Mononuclear cell (primary cell): Measurements from ENCODE around the gene CDH26. TPM values are rescaled to one million over a fixed set of nuclear protein-coding genes. Genes with fewer than 3 reads are reported as not detected.

Source experiments
- H3K27me3 ChIP-seq: 2 replicates; pipeline ENCODE4 v1.6.0; 2011; ENCODE audit warnings: low read length, control low read depth; ENCODE audit not compliant: insufficient read depth
- H3K4me1 ChIP-seq: 2 replicates; pipeline ENCODE4 v1.5.1; 2011; ENCODE audit warnings: mild to moderate bottlenecking, low read length, control low read depth; ENCODE audit not compliant: insufficient read depth
- H3K4me3 ChIP-seq: 2 replicates; pipeline ENCODE4 v1.5.1; 2011; ENCODE audit warnings: mild to moderate bottlenecking, low read length, moderate library complexity
- H3K9me3 ChIP-seq: 2 replicates; pipeline ENCODE4 v1.5.1; 2011; ENCODE audit warnings: low read depth, mild to moderate bottlenecking, control low read depth, low read length
- total RNA-seq: library from RNA; depleted of rRNA; stranded (reverse); fragments of >200 nt; gene quantifications from one replicate; pipeline ENCODE4 v1.2.3, GENCODE V29; 2012

CDH26 gene
- total RNA-seq, 1 donor = 0.73 TPM

DNA sequence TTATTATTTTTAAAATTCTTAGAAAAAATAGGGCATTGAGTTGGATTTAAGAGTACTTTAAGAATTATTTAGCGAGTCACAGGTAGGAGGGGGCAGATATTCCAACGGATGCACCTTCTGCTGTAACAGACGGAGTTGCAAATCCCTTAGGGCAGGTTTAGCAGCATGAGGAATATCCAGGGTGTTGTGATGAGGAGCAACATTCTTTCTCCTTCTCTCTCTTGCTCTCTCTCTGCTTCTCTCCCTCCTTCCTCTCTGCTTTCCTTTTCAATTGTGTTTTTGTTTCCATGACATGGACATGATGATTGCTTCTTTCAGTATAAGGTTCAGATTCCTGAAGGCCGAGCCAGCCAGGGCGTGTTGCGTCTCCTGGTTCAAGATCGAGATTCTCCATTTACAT, 28.9 kb downstream of the CDH26 start:
- H3K9me3 ChIP-seq = no peaks in the 10 kb centered on the region
- peaks cover 38% of the 10 kb centered on the region for H3K4me1 ChIP-seq
- H3K4me3 ChIP-seq = no peak overlapping the region
- no peaks in the 10 kb centered on the region for H3K27me3 ChIP-seq

DNA sequence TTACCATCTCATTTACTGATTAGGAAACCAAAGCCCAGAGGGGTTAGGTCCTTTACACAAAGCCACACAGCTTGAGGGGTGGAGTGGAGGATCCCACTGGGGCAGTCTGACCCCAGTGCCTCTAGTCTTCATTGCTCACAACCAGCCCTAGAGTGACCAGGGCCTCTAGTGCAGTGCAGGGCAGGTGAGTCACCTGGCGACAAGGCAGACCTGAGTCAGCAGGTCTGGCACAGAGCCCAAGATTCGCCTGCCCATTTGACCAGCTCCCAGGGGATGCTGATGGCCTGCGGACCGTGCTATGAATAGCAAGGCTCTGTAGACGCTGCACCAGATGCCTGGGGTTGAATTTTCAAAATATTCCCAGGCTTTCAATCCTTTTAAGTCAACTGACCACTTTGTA, 29.9 kb downstream of the CDH26 start:
- H3K4me1 ChIP-seq = peaks cover 38% of the 10 kb centered on the region
- H3K4me3 ChIP-seq = no peak overlapping the region
- no peaks in the 10 kb centered on the region for H3K27me3 ChIP-seq
- H3K9me3 ChIP-seq = no peaks in the 10 kb centered on the region

DNA sequence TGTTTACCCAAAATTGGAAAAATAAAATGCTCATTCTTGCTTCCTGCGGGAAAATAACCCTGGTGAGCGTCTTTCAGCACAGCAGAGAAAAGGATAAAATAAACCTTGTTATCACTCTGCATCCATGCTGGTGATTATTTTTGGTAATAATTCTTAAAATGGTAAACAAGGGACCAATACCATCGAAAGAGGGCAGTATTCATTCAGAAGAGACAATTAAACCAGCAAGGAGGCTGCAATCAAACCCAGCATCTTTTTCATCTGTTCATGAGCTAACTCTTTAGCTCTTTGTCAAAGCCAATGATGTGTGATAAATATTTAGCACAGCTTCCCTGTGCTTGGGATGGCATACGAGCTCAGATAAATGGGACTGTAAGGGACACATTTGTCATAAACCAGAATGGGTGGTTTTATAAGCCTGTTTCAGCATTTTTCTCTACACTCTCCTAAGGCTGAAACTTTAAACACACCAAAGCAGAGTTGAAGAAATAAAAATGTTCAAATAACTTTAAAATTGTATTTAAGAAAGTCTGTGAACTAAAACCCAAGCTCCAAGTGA, 34.4 kb downstream of the CDH26 start:
- H3K27me3 ChIP-seq = no peaks in the 10 kb centered on the region
- H3K4me1 ChIP-seq = peaks cover 34% of the 10 kb centered on the region
- H3K9me3 ChIP-seq = no peaks in the 10 kb centered on the region
- no peak overlapping the region for H3K4me3 ChIP-seq

DNA sequence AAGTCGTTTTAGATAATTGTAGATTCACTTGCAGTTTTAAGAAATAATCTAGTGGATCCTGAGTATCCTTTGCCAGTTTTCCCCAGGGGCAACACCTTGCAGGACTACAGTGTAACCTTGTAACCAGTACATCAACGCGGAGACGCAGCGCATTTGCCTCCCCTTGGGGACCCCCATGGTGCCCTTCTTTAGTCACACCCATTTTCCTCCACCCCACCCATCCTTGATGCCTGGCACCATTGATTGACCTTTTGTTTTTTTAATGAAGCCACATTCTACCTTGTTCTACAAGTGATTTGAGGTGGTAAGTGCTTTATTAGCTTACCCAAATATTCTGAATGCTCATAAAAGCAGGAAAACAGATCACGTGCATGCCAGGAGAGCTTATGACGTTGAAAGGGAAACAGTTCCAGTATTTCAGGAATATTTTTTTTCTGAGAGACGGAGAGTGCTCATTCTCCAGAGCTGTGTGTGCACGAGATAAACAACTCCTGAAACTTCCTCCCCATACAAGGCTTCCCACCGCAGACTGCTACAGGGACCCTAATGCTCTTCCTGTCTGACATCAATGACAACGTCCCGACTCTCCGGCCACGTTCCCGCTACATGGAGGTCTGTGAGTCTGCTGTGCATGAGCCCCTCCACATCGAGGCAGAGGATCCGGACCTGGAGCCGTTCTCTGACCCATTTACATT, 35.7 kb downstream of the CDH26 start:
- Histone ChIP-seq H3K4me3 (no peak overlapping the region), H3K27me3 (no peaks in the 10 kb centered on the region), H3K4me1 (peaks cover 29% of the 10 kb centered on the region), H3K9me3 (no peaks in the 10 kb centered on the region)

DNA sequence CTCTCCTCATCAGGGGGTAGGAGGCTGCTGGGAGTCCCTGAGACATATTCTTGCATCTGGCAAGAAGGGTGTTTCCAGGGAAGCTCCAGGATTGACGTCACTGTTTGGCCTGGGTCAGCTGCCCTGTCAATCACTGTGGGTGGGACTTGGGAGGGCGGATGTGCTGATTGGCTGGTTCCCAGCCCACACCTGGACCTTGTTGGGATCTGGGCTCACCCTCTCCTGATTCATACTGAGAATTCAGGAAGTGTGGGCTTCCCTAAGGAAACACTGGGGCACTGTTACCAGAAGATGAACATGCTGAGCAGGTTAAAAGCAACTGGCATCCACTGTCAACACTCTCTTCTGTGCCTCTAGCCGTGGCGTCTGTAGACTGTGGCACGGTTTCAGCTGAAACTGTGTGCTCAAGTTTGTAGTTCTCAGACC, 36.5 kb downstream of the CDH26 start:
- peaks cover 29% of the 10 kb centered on the region for H3K4me1 ChIP-seq
- H3K27me3 ChIP-seq = no peaks in the 10 kb centered on the region
- H3K4me3 ChIP-seq = no peak overlapping the region
- H3K9me3 ChIP-seq = no peaks in the 10 kb centered on the region

DNA sequence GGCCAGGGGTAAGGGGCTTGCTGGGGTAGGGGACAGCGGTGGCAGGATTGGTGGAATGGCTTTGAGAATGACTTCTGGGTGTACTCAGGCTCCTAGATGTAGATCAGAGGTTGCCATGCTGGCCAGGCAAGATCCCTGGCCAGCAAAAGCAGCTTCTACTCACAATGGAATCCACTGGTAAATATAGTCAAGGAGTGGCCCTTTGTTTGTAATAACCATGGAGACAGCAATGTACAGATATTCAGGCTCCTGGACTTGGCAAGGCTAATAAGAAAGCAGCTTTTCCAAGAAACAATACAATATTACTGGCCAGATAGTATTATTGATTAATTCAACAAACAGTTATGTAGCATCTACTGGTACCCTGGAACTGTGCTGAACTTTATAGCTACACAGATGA, 37.9 kb downstream of the CDH26 start:
- Histone ChIP-seq H3K9me3 (no peaks in the 10 kb centered on the region), H3K4me1 (peaks cover 29% of the 10 kb centered on the region), H3K27me3 (no peaks in the 10 kb centered on the region), H3K4me3 (no peak overlapping the region)

DNA sequence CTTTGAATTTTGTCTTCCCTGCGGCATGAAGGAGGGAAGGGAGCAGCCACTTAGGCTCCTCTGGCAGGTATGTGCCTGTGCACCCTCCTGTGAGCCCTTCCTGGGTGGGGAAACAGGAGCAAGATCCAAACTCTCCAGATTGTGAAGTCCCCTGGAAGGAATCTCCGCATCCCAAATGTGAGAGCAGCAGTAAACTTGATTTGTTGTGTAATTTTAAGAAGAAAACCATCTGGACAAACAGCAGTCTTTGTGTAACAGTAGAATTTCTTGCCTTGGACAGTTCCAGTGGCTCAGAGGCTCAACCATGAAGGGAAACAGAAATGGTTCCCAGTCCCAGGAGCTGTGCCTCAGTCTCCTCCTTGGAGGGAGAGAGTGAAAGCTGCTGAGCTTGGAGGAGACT, 39.7 kb downstream of the CDH26 start:
- no peaks in the 10 kb centered on the region for H3K27me3 ChIP-seq
- H3K4me3 ChIP-seq = no peak overlapping the region
- H3K9me3 ChIP-seq = no peaks in the 10 kb centered on the region
- H3K4me1 ChIP-seq = peaks cover 18% of the 10 kb centered on the region

DNA sequence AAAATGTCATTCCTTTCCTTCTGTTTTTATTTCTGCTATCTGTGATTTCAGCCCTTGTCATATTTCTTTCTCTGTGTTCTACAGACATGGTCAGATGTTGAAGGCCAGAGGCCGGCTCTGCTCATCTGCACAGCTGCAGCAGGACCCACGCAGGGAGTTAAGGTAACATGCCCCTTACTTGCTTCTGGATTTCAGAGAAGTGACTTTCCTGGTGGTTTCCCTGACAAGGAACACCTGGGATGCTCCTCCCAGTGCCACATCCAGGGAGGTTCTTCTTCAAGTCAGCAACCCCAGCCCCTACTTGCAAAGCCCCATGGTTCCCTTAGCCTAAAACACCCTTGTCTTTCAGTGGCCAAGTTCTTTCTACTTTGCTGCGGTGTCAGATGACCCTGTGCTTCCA, 41.3 kb downstream of the CDH26 start:
- H3K27me3 ChIP-seq = no peaks in the 10 kb centered on the region
- H3K4me3 ChIP-seq = no peak overlapping the region
- peaks cover 11% of the 10 kb centered on the region for H3K4me1 ChIP-seq
- H3K9me3 ChIP-seq = no peaks in the 10 kb centered on the region

DNA sequence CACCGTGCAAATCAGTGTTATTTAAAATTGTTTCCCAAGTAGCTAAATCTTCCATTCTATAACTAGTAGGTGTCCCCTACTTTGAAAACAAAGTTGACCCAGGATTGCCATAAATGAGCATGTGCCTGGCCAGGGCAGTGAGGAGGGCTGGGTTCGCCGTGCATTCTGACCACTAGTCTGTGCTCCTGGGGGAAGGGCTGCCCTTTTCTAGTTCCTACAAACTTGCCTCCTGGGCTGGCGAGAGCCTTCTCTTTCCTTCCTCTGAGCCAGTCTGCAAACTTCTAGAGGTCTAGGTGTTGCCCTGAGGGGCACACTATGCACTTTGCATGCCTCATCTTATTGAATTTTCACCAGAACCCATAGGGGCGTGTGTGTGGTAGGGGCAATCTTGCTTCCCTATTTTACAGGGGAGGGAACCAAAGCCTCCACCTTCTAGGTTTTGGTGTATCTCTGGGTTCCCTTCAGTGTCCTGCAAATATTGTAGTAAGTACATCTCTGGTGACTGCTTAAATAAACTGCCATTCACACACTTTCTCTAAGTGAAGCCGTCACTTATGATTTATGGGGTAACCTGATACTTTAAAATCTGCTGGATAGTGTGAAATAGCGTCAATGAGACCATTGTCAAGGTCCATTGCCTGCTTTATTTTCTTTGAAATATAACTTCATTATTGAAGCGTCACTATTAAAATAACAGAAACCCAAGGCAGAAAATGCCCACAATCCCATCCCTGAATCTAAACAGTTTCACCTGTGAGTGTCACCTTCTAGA, 42.2 kb downstream of the CDH26 start:
- no peak overlapping the region for H3K4me3 ChIP-seq
- H3K4me1 ChIP-seq = peaks cover 6% of the 10 kb centered on the region
- no peaks in the 10 kb centered on the region for H3K9me3 ChIP-seq
- no peaks in the 10 kb centered on the region for H3K27me3 ChIP-seq

DNA sequence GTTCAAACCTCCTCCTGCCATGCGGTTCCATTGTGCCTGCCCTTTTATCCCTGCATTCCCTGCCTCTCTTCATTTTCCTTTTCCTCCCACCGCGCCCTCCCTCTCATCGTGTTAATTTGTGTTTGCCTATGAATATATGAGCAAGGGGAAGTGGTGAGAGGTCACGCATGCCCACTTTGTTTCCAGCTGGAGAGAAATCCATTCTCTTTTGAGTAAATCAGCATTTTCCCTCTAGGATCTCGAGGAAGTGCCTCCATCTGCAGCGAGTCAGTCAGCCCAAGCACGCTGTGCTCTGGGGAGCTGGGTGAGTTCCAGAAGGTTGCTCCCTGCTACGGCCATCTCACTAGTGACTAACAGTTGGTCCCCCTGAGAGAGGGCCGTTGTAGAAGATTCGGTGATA, 42.9 kb downstream of the CDH26 start:
- no peaks in the 10 kb centered on the region for H3K27me3 ChIP-seq
- H3K4me3 ChIP-seq = no peak overlapping the region
- H3K9me3 ChIP-seq = no peaks in the 10 kb centered on the region
- H3K4me1 ChIP-seq = peaks cover 6% of the 10 kb centered on the region

DNA sequence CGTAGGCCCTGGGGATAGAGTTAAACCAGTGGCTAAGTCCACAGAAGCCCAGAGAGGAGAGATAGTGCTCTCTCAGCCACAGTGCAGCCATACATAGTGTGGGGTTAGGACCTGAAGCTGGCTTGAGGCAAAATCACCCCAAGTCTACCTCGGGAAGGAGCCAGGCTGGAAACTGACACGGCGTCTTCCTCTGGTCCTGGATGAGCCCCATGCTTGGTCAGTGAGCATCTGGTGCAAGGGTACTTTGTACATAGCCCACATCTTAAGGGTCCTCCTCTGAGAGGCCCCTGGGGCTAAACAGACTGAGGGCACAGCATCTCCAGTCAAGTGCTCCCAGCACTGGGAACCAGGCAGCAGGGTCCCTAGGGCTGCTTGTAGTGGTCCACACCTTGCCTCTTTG, 45.6 kb downstream of the CDH26 start:
- Histone ChIP-seq H3K4me3 (no peak overlapping the region), H3K4me1 (peaks cover 19% of the 10 kb centered on the region), H3K27me3 (no peaks in the 10 kb centered on the region), H3K9me3 (no peaks in the 10 kb centered on the region)

DNA sequence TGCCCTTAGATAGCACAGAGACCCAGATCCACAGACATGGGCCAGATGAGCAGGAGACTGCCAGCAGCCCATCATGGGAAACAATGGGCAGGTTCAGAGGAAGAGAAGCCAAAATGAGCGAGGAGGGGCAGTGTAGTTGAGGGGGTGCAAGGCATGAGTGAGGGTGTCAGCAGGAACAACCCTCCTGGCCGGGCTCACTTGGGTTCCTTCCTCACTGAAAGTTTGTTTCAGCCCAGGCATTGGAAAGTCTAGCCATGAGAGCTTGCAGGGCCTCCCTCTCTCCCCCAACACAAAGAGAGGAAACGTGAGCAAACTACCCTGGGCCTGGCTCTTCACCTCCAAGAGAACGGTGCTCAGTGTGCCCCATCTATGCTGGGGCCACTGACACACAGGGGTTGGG, 48.0 kb downstream of the CDH26 start:
- Histone ChIP-seq H3K27me3 (no peaks in the 10 kb centered on the region), H3K9me3 (no peaks in the 10 kb centered on the region), H3K4me3 (no peak overlapping the region), H3K4me1 (peaks cover 17% of the 10 kb centered on the region)

DNA sequence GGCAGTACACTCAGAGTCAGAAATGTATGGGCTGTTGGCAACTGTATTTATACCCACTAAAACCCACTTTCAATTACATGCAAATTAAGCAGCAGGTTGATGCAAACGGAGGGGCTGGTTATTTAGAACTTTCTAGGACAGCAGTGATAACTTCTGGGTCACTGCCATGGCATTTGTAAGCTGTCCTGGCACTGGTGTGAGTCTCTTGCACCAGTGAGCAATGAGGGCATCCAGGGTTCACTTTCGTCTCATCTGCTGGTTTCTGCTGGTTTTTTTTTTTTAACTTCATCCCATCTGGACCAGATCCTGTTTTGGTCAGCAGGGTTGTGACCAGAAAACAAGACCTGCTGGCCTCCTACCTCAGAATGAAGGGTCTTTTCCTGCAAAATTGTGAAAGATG, 49.2 kb downstream of the CDH26 start:
- Histone ChIP-seq H3K4me3 (no peak overlapping the region), H3K4me1 (peaks cover 29% of the 10 kb centered on the region), H3K27me3 (no peaks in the 10 kb centered on the region), H3K9me3 (no peaks in the 10 kb centered on the region)

DNA sequence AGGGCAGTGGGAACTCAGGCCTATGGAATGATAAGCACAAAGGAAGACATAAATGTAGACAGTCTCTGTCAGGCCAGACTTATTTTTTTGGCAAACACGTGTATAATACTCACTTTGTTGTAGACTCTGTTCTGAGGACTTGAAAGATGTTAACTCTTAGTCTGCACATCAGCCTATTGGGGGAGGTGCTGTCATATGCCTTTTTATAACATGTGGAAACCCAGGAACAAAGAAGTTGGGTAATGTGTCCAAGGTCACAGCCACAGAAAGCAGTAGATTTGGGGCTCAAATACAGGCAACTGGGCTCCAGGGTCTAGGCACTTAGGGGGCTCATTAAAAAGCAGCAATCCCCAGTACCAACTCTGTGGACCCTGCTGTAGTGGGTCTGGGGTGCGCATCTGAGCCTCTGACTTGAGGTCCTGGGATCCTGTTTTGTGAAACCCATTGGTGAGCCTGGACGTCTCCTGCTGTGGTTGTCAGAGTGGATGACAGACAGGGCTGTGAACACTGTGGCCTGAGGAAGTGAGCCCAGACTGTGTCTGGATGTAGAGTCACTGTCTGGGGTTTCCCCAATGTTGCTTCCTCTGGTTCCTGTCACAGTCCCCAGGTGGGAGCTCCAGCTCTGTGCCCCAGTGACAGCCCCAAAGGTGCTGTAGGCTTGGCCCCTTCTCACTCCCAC, 50.0 kb downstream of the CDH26 start:
- H3K4me3 ChIP-seq = no peak overlapping the region
- no peaks in the 10 kb centered on the region for H3K9me3 ChIP-seq
- no peaks in the 10 kb centered on the region for H3K27me3 ChIP-seq
- H3K4me1 ChIP-seq = peaks cover 29% of the 10 kb centered on the region

DNA sequence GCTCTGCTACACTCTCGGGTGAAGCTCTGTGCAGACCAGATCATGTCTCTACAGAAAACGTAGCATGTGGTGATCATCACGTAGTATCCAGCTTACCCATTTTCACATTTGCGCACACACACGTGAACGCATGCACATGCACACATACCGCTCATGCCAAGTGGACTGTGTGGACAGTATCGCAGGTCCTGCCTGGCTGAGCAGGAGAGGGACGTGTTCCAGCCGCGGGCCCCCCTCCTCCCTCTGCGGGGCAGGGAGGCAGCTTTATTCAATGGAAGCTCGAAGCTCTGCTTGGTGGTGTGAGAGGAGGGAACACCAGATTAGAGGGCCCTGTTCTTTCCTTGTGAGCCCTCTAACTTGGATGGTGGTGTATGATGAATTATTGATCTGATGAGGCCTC, 51.1 kb downstream of the CDH26 start:
- Histone ChIP-seq H3K27me3 (no peaks in the 10 kb centered on the region), H3K9me3 (no peaks in the 10 kb centered on the region), H3K4me3 (no peak overlapping the region), H3K4me1 (peaks cover 29% of the 10 kb centered on the region)
